ENCODE data around the gene S100A2. TPM values are rescaled to one million over a fixed set of nuclear protein-coding genes. Genes with fewer than 3 reads are reported as not detected.
A peak's percentile ranks its signal among the peaks of the same experiment; 100 is the strongest.
"Not testable (repeated sequence)": the region's sequence is repeated elsewhere in the genome, so short reads cannot be mapped to it uniquely, and the experiment has no call there.

Gene S100A2
- total and polyA plus RNA-seq, 5 donors from 2014 or later, result not detected

GRCh38 chr1:153527683-153528040, 38.0 kb downstream of the S100A2 start:
- DNase-seq (no peak), ATAC-seq (ENCODE audit: low read depth in 2 of 2) (no peak)
- no peak overlapping the region for H3K27ac ChIP-seq (ENCODE audit: insufficient read depth, low read length, poor library complexity, severe bottlenecking)
- Mint-ChIP-seq H3K36me3 (no peaks in the 10 kb centered on the region), H3K9me3 (no peaks in the 10 kb centered on the region), H3K4me3 (no peak overlapping the region), H3K27ac (no peak overlapping the region), H3K4me1 (peaks cover 8 to 26% (median 20%) of the 10 kb centered on the region in 4 donors), H3K27me3 (no peaks in the 10 kb centered on the region)
- H3K36me3 ChIP-seq (ENCODE audit: control insufficient read depth, insufficient read depth, low read length), result no peaks in the 10 kb centered on the region
- H3K27me3 ChIP-seq (ENCODE audit: control insufficient read depth, insufficient read depth, low read length), result no peaks in the 10 kb centered on the region
- no peaks in the 10 kb centered on the region for H3K9me3 ChIP-seq (ENCODE audit: control insufficient read depth in 2 of 2, low read length in 2 of 2)
- H3K4me3 ChIP-seq (ENCODE audit: low read depth, low read length), result no peak overlapping the region
- H3K4me1 ChIP-seq (ENCODE audit: control insufficient read depth, insufficient read depth, low read length, poor library complexity, severe bottlenecking), result peaks cover 14% of the 10 kb centered on the region

- H3K9me3 ChIP-seq (ENCODE audit: control insufficient read depth in 2 of 2, low read length in 2 of 2), result no peaks in the 10 kb centered on the region
- no peak for DNase-seq
- H3K4me1 ChIP-seq (ENCODE audit: control insufficient read depth, insufficient read depth, low read length, poor library complexity, severe bottlenecking), result peaks cover 9% of the 10 kb centered on the region
- no peak overlapping the region for H3K4me3 Mint-ChIP-seq
- no peaks in the 10 kb centered on the region for H3K36me3 Mint-ChIP-seq
- no peak overlapping the region for H3K27ac ChIP-seq (ENCODE audit: insufficient read depth, low read length, poor library complexity, severe bottlenecking)
- H3K9me3 Mint-ChIP-seq, result no peaks in the 10 kb centered on the region
- ATAC-seq (ENCODE audit: low read depth in 2 of 2), result no peak
- H3K36me3 ChIP-seq (ENCODE audit: control insufficient read depth, insufficient read depth, low read length), result no peaks in the 10 kb centered on the region
- no peak overlapping the region for H3K27ac Mint-ChIP-seq
- H3K27me3 Mint-ChIP-seq, result no peaks in the 10 kb centered on the region
- H3K4me3 ChIP-seq (ENCODE audit: low read depth, low read length), result no peak overlapping the region
- peaks cover 6 to 22% (median 17%) of the 10 kb centered on the region in 4 donors for H3K4me1 Mint-ChIP-seq
- no peaks in the 10 kb centered on the region for H3K27me3 ChIP-seq (ENCODE audit: control insufficient read depth, insufficient read depth, low read length)
These were observed 38.5 kb downstream of the S100A2 start for GRCh38 chr1:153527023-153527682.

DNA sequence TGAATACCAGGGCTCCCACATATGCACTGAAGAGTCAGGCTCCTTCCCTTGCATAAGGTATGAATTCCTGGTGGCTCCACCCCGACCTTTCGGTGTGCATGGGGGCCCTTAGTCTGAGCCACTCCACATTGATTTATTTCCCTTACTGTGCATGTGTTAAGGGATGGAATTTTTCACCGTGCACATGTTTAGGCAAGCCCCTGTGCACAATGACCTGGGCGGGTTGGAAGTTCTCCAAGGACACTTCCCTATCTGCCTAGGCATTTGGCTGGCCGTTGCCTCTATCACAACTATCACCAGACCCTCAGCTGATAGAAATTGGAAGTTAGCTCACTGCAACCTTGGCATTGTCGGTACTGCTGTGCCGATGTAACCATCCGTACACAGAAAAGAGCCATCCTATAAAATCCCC, 39.5 kb downstream of the S100A2 start:
- Histone ChIP-seq H3K27me3 (ENCODE audit: control insufficient read depth, insufficient read depth, low read length) (no peaks in the 10 kb centered on the region), H3K4me3 (ENCODE audit: low read depth, low read length) (no peak overlapping the region), H3K4me1 (ENCODE audit: control insufficient read depth, insufficient read depth, low read length, poor library complexity, severe bottlenecking) (no peaks in the 10 kb centered on the region), H3K27ac (ENCODE audit: insufficient read depth, low read length, poor library complexity, severe bottlenecking) (no peak overlapping the region), H3K9me3 (ENCODE audit: control insufficient read depth in 2 of 2, low read length in 2 of 2) (no peaks in the 10 kb centered on the region), H3K36me3 (ENCODE audit: control insufficient read depth, insufficient read depth, low read length) (no peaks in the 10 kb centered on the region)
- Mint-ChIP-seq H3K27ac (peak overlapping the region in 1 of 3 donors; percentile 76), H3K36me3 (no peaks in the 10 kb centered on the region), H3K27me3 (no peaks in the 10 kb centered on the region), H3K4me3 (no peak overlapping the region), H3K9me3 (no peaks in the 10 kb centered on the region), H3K4me1 (peaks cover 5 to 13% (median 9%) of the 10 kb centered on the region in 4 donors)
- no peak for DNase-seq
- ATAC-seq (ENCODE audit: low read depth in 2 of 2), result no peak

GRCh38 chr1:153525088-153525728, 40.4 kb downstream of the S100A2 start:
- no peaks in the 10 kb centered on the region for H3K4me1 ChIP-seq (ENCODE audit: control insufficient read depth, insufficient read depth, low read length, poor library complexity, severe bottlenecking)
- no peaks in the 10 kb centered on the region for H3K36me3 Mint-ChIP-seq
- no peak overlapping the region for H3K4me3 Mint-ChIP-seq
- ATAC-seq (ENCODE audit: low read depth in 2 of 2), result no peak
- H3K27me3 ChIP-seq (ENCODE audit: control insufficient read depth, insufficient read depth, low read length), result no peaks in the 10 kb centered on the region
- no peaks in the 10 kb centered on the region for H3K27me3 Mint-ChIP-seq
- H3K27ac Mint-ChIP-seq, result peak overlapping the region in 1 of 3 donors; percentile 65
- no peaks in the 10 kb centered on the region for H3K36me3 ChIP-seq (ENCODE audit: control insufficient read depth, insufficient read depth, low read length)
- no peak overlapping the region for H3K27ac ChIP-seq (ENCODE audit: insufficient read depth, low read length, poor library complexity, severe bottlenecking)
- H3K9me3 ChIP-seq (ENCODE audit: control insufficient read depth in 2 of 2, low read length in 2 of 2), result no peaks in the 10 kb centered on the region
- no peak overlapping the region for H3K4me3 ChIP-seq (ENCODE audit: low read depth, low read length)
- no peak for DNase-seq
- no peaks in the 10 kb centered on the region for H3K9me3 Mint-ChIP-seq
- peaks cover 2 to 6% (median 5%) of the 10 kb centered on the region in 4 donors for H3K4me1 Mint-ChIP-seq

DNA sequence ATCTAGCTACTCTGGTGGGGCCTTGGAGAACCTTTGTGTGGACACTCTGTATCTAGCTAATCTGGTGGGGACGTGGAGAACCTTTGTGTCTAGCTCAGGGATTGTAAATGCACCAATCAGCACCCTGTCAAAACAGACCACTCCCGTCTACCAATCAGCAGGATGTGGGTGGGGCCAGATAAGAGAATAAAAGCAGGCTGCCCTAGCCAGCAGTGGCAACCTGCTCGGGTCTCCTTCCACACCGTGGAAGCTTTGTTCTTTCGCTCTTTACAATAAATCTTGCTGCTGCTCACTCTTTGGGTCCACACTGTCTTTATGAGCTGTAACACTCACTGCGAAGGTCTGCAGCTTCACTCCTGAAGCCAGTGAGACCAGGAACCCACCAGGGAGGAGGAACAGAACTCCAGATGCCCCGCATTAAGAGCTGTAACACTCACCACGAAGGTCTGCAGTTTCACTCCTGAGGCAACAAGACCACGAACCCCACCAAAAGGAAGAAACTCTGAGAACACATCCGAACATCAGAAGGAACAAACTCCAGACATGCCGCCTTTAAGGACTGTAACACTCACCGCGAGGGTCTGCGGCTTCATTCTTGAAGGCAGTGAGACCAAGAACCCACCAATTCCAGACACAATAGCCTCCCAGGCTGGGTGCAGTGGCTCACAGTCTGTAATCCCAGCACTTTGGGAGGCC, 43.1 kb downstream of the S100A2 start:
- DNase-seq; H3K27me3 Mint-ChIP-seq; H3K9me3 ChIP-seq (ENCODE audit: control insufficient read depth in 2 of 2, low read length in 2 of 2); H3K36me3 ChIP-seq (ENCODE audit: control insufficient read depth, insufficient read depth, low read length); H3K27ac ChIP-seq (ENCODE audit: insufficient read depth, low read length, poor library complexity, severe bottlenecking); ATAC-seq (ENCODE audit: low read depth in 2 of 2); H3K4me3 ChIP-seq (ENCODE audit: low read depth, low read length); H3K27me3 ChIP-seq (ENCODE audit: control insufficient read depth, insufficient read depth, low read length); H3K9me3 Mint-ChIP-seq; H3K4me3 Mint-ChIP-seq; H3K27ac Mint-ChIP-seq; H3K36me3 Mint-ChIP-seq; H3K4me1 Mint-ChIP-seq; H3K4me1 ChIP-seq (ENCODE audit: control insufficient read depth, insufficient read depth, low read length, poor library complexity, severe bottlenecking): not testable (repeated sequence)

DNA sequence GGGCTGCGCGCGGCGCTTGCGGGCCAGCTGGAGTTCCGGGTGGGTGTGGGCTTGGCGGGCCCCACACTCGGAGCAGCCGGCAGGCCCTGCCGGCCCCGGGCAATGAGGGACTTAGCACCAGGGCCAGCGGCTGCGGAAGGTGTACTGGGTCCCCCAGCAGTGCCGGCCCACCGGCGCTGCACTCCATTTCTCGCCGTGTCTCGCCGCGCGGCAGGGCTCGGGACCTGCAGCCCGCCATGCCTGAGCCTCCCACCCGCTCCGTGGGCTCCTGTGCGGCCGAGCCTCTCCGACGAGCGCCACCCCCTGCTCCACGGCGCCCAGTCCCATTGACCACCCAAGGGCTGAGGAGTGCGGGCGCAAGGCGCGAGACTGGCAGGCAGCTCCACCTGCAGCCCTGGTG, 43.8 kb downstream of the S100A2 start:
- H3K27ac ChIP-seq (ENCODE audit: insufficient read depth, low read length, poor library complexity, severe bottlenecking); H3K4me3 ChIP-seq (ENCODE audit: low read depth, low read length); H3K4me1 ChIP-seq (ENCODE audit: control insufficient read depth, insufficient read depth, low read length, poor library complexity, severe bottlenecking); H3K4me3 Mint-ChIP-seq; H3K27me3 ChIP-seq (ENCODE audit: control insufficient read depth, insufficient read depth, low read length); H3K4me1 Mint-ChIP-seq; DNase-seq; H3K9me3 ChIP-seq (ENCODE audit: control insufficient read depth in 2 of 2, low read length in 2 of 2); H3K36me3 ChIP-seq (ENCODE audit: control insufficient read depth, insufficient read depth, low read length); H3K9me3 Mint-ChIP-seq; H3K27me3 Mint-ChIP-seq; ATAC-seq (ENCODE audit: low read depth in 2 of 2); H3K27ac Mint-ChIP-seq; H3K36me3 Mint-ChIP-seq: not testable (repeated sequence)

DNA sequence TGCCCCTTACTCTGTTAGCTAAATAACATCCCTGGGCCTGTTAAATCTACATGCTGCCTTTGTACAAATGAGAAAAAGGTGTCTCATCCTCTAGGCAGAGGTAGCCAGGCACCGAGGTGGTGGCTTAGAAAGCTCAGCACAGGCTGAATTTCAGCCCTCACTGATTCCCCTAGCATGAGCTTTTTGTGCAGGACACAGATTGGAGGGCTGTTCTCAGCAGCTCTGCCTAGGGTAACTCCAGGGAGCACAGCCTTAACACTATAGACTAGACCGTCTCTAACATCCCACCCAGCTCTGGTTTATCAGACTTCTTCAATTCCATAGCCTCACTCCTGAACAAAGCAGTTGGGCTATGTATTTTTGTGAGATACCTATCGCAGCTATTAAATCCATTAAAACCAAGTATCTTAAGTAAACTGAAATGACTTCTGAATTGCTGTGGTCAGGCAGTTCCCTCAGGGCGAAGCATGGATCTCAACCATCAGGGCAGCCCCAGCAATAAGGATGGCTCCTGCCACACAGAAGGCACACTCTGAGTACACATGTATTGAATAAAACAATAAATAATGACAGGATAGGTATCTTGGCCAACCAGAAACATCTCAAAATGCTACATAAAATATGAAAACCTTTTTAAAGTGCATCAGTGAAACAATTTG, 44.7 kb downstream of the S100A2 start:
- H3K9me3 ChIP-seq (ENCODE audit: control insufficient read depth in 2 of 2, low read length in 2 of 2), result no peaks in the 10 kb centered on the region
- no peaks in the 10 kb centered on the region for H3K4me1 ChIP-seq (ENCODE audit: control insufficient read depth, insufficient read depth, low read length, poor library complexity, severe bottlenecking)
- DNase-seq (no peak), ATAC-seq (ENCODE audit: low read depth in 2 of 2) (no peak)
- peak overlapping the region in 2 of 3 donors; percentile 17 to 65 for H3K27ac Mint-ChIP-seq
- no peaks in the 10 kb centered on the region for H3K27me3 Mint-ChIP-seq
- no peak overlapping the region for H3K4me3 ChIP-seq (ENCODE audit: low read depth, low read length)
- no peaks in the 10 kb centered on the region for H3K36me3 ChIP-seq (ENCODE audit: control insufficient read depth, insufficient read depth, low read length)
- H3K27me3 ChIP-seq (ENCODE audit: control insufficient read depth, insufficient read depth, low read length), result no peaks in the 10 kb centered on the region
- H3K36me3 Mint-ChIP-seq, result no peaks in the 10 kb centered on the region
- H3K27ac ChIP-seq (ENCODE audit: insufficient read depth, low read length, poor library complexity, severe bottlenecking), result no peak overlapping the region
- H3K4me3 Mint-ChIP-seq, result no peak overlapping the region
- H3K9me3 Mint-ChIP-seq, result no peaks in the 10 kb centered on the region
- peaks cover 0 to 7% (median 6%) of the 10 kb centered on the region in 4 donors for H3K4me1 Mint-ChIP-seq
